Upper lobe of right lung (tissue), 1 donor: ENCODE data around the gene EHD2. TPM values are rescaled to one million over a fixed set of nuclear protein-coding genes. Genes with fewer than 3 reads are reported as not detected.
"Not testable (repeated sequence)": the region's sequence is repeated elsewhere in the genome, so short reads cannot be mapped to it uniquely, and the experiment has no call there.

Source experiments
- ATAC-seq: fragments of 200-7000 bp; cut with Tn5 transposase; one replicate; pipeline ENCODE4 v1.9.1; 2020; ENCODE audit warnings: mild to moderate bottlenecking, moderate library complexity
- DNase-seq: peaks from one replicate; pipeline ENCODE4 v3.0.0-alpha.2; 2020
- H3K27ac ChIP-seq: fragments of 200-600 bp; one replicate; pipeline ENCODE4 v1.8.0; 2022
- H3K27me3 ChIP-seq: fragments of 200-600 bp; one replicate; pipeline ENCODE4 v1.8.0; 2022; ENCODE audit warnings: mild to moderate bottlenecking
- H3K36me3 ChIP-seq: fragments of 200-600 bp; one replicate; pipeline ENCODE4 v1.8.0; 2022
- H3K4me1 ChIP-seq: fragments of 200-600 bp; one replicate; pipeline ENCODE4 v1.8.0; 2022
- H3K4me3 ChIP-seq: fragments of 200-600 bp; one replicate; pipeline ENCODE4 v1.8.0; 2022; ENCODE audit warnings: mild to moderate bottlenecking
- H3K9me3 ChIP-seq: fragments of 200-600 bp; one replicate; pipeline ENCODE4 v1.8.0; 2022
- intact Hi-C: fragments of 100-400 bp; cut with DNase I; formaldehyde crosslinking; loops from one replicate; pipeline ENCODE4 v1.11.0; 2022
- total RNA-seq: library from RNA; stranded (reverse); fragmentation: NEBNext Ultra II Directional; extraction: Animal tissue kit (Norgen Biotek cat#: 25700); gene quantifications from one replicate; pipeline ENCODE4 v1.2.1, GENCODE V29; 2021
- TF ChIP-seq, protein P1 (sequence below): fragments of 200-600 bp; IDR thresholded peaks from one replicate; pipeline ENCODE4 v1.8.0; 2022; ENCODE audit warnings: antibody characterized with exemption
- donor health status: DM: no; HTN: yes; CAD: no; lungs with severe emphysema.

EHD2 gene
- total RNA-seq, 1 donor from 2014 or later = 210 TPM

DNA sequence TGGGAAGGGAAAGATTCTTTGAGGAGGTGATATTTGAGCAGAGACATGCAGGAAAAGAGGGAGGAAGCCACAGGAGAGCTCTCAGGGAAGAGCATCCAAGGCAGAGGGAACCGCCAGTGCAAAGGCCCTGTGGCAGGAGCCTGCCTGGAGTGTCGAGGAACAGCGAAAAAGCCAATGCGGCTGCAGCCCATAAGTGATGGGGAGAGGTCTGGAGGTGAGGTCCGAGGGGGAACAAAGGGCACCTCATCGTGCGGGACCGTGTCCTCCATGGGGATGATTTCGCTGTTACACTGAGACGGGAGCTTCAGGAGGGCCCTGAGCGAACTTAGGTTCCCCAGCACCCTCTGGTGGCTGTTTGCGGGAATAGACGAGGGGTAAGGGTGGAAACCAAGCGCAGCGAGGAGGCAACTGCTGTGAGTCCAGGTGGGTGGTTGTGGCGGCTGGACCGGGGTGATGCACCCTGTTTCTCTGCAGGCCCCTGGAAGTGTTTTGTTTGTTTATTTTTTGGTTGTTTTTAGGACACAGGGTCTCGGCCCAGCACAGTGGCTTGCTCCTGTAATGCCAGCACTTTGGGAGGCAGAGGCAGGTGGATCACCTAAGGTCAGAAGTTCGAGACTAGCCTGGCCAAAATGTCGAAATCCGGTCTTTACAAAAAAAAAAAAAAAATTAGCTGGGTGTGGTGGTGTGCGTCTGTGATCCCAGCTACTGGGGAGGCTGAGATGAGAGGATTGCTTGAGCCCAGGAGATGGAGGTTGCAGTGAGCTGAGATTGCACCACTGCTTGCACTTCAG lies 5.9 kb upstream of the EHD2 start:
- ATAC-seq = peak; percentile 96
- H3K4me1 ChIP-seq = no peaks in the 10 kb centered on the region
- intact Hi-C loops = no loop called here

DNA sequence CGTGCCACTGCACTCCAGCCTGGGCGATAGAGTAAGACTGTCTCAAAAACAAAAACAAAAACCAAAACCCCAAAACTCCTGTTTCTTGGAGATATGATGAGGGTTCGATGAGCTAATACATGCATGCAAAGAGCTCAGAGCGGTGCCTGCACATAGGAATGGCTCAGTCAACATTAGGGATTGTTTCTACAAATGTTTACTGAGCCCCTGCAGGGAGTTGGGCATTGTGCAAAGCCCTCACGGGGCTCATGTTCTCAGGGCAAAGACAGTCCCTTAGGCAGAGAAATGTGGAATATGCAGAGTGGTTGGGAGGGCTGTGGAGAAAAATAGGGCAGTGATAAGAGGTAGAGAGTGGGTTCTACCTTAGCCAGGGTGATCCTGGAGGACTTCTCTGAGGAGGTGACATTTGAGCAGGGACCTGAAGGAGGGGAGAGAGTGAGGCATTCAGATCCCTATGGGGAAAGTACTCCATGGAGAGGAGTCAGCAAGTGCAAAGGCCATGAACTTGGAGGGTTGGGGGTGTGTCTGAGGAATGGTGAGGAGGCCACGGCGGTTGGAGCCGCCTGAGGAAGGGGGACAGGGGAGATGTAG lies 1.5 kb upstream of the EHD2 start:
- Histone ChIP-seq H3K4me3 (no peak overlapping the region), H3K9me3 (no peaks in the 10 kb centered on the region), H3K4me1 (peaks cover 13% of the 10 kb centered on the region), H3K27me3 (no peaks in the 10 kb centered on the region), H3K27ac (no peak overlapping the region), H3K36me3 (peaks cover 7% of the 10 kb centered on the region)
- DNase-seq = no peak
- no peak for ATAC-seq
- intact Hi-C loops = loop anchor here (2.0 kb wide), 1 partner anchor 31 kb away; no protein-coding TSS in a partner anchor
- TF ChIP-seq, protein P1, sequence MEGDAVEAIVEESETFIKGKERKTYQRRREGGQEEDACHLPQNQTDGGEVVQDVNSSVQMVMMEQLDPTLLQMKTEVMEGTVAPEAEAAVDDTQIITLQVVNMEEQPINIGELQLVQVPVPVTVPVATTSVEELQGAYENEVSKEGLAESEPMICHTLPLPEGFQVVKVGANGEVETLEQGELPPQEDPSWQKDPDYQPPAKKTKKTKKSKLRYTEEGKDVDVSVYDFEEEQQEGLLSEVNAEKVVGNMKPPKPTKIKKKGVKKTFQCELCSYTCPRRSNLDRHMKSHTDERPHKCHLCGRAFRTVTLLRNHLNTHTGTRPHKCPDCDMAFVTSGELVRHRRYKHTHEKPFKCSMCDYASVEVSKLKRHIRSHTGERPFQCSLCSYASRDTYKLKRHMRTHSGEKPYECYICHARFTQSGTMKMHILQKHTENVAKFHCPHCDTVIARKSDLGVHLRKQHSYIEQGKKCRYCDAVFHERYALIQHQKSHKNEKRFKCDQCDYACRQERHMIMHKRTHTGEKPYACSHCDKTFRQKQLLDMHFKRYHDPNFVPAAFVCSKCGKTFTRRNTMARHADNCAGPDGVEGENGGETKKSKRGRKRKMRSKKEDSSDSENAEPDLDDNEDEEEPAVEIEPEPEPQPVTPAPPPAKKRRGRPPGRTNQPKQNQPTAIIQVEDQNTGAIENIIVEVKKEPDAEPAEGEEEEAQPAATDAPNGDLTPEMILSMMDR = no peak

More for the DNA sequence above, 5.9 kb upstream of the EHD2 start:
- TF ChIP-seq, protein P1 = peak; percentile 81
- Histone ChIP-seq H3K27ac (no peak overlapping the region), H3K36me3 (peaks cover 12% of the 10 kb centered on the region), H3K9me3 (no peaks in the 10 kb centered on the region), H3K27me3 (no peaks in the 10 kb centered on the region), H3K4me3 (no peak overlapping the region)
- peak; percentile 85 for DNase-seq

DNA sequence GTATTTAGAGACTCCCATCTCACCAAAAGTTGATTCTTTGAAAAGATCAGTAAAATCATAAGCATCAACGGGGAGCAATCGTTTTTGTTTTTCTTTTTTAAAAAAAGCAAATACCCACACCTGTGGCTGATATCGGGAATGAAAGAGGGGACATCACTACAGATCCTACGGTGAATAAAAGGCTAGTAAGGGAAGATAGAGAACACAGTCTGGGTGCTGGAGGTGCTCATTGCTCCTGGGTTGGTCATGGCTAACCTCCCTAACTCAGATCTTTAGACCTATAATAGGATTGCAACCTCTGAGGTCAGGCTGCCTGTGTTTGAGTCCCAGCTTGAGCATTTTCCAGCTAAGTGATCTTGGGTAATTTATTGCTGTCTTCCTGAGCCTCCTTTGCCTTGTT lies 1.1 kb downstream of the EHD2 start:
- no peak for ATAC-seq
- Histone ChIP-seq H3K4me1 (peaks cover 24% of the 10 kb centered on the region), H3K27ac (peak overlapping the region; percentile 81)

DNA sequence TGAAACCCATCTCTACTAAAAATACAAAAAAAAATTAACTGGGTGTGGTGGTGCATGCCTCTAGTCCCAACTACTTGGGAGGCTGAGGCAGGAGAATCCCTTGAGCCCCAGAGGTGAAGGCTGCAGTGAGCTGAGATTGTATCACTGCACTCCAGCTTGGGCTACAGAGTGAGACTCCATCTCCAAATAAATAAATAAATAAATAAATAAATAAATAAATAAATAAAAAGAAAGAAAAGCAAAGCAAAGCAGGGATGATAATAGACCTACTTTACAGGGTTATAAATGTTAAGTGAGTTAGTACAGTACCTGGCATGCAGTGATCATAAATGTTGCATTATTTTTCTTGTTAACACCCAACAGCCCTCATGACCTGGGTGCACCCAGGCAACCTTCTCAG lies 1.6 kb downstream of the EHD2 start:
- H3K27ac ChIP-seq, DNase-seq, H3K27me3 ChIP-seq, H3K9me3 ChIP-seq, intact Hi-C loops, ATAC-seq: not testable (repeated sequence)
- Histone ChIP-seq H3K4me3 (peak overlapping the region; percentile 66), H3K36me3 (peaks cover 18% of the 10 kb centered on the region), H3K4me1 (peaks cover 27% of the 10 kb centered on the region)

More for the DNA sequence above, 1.1 kb downstream of the EHD2 start:
- intact Hi-C loops = no loop called here
- Histone ChIP-seq H3K9me3 (no peaks in the 10 kb centered on the region), H3K36me3 (peaks cover 18% of the 10 kb centered on the region), H3K27me3 (no peaks in the 10 kb centered on the region), H3K4me3 (peak overlapping the region; percentile 66)
- TF ChIP-seq, protein P1 = no peak
- DNase-seq = no peak

DNA sequence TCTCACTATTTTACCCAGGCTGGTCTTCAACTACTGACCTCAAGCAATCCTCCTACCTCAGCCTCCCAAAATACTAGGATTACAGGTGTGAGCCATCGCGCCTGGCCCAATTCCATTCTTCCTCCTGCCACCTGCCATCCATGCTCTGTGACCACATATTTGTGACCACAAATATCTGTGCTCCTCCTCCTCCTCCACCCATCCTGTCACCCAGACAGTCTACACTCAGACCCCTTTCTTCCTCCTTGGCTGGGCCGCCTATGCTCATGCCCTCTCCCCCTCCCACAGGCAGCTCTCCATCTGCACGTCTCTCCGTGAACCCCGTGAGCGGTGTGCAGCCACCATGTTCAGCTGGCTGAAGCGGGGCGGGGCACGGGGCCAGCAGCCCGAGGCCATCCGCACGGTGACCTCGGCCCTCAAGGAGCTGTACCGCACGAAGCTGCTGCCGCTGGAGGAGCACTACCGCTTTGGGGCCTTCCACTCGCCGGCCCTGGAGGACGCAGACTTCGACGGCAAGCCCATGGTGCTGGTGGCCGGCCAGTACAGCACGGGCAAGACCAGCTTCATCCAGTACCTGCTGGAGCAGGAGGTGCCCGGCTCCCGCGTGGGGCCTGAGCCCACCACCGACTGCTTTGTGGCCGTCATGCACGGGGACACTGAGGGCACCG lies 3.2 kb downstream of the EHD2 start:
- Histone ChIP-seq H3K4me3 (no peak overlapping the region), H3K27ac (peak overlapping the region; percentile 11), H3K27me3 (no peaks in the 10 kb centered on the region), H3K4me1 (peaks cover 27% of the 10 kb centered on the region), H3K36me3 (peaks cover 18% of the 10 kb centered on the region), H3K9me3 (no peaks in the 10 kb centered on the region)
- intact Hi-C loops = no loop called here
- DNase-seq (no peak), ATAC-seq (no peak)
- TF ChIP-seq, protein P1 = no peak

DNA sequence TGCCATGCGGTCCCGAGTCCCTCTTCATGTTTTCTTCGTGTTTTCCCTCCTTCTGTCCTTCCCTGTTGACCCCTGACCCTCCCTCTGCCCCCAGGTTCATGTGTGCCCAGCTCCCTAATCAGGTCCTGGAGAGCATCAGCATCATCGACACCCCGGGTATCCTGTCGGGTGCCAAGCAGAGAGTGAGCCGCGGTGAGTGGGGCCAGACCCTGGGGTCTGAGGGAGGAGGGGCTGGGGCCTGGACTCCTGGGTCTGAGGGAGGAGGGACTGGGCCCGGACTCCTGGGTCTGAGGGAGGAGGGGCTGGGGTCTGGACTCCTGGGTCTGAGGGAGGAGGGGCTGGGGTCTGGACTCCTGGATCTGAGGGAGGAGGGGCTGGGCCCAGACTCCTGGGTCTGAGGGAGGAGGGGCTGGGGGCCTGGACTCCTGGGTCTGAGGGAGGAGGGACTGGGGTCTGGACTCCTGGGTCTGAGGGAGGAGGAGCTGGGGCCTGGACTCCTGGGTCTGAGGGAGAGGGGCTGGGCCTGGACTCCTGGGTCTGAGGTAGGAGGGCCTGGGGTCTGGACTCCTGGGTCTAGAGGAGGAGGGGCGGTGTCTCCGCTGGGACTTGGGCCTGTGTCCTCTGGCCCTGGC lies 5.3 kb downstream of the EHD2 start:
- H3K9me3 ChIP-seq, H3K27me3 ChIP-seq, intact Hi-C loops, DNase-seq, ATAC-seq: not testable (repeated sequence)
- Histone ChIP-seq H3K27ac (peak overlapping the region; percentile 81), H3K36me3 (peaks cover 18% of the 10 kb centered on the region), H3K4me1 (peaks cover 34% of the 10 kb centered on the region), H3K4me3 (peak overlapping the region; percentile 26)
